HEK293 (cell line): Measurements from ENCODE around the gene TCF7L2.
A peak's percentile ranks its signal among the peaks of the same experiment; 100 is the strongest.

Experiments
- CTCF ChIA-PET: fragments of 350-600 bp; formaldehyde crosslinking; extraction: SDS; loops from one replicate; lab custom pipeline; 2021; ENCODE audit warnings: antibody characterized with exemption; lab: Yijun Ruan, JAX
- POLR2A ChIA-PET: fragments of 300-600 bp; formaldehyde crosslinking; extraction: SDS; loops from one replicate; lab custom pipeline; 2020; ENCODE audit warnings: antibody characterized with exemption, inconsistent platforms; lab: Yijun Ruan, JAX
- H3K27ac ChIP-seq: fragments of 200-500 bp; sonication (Bioruptor generic); 2 replicates; pipeline ENCODE4 v1.5.1; 2014; ENCODE audit warnings: low read depth, low read length, control low read depth, inconsistent platforms; ENCODE audit errors: extremely low read depth
- H3K36me3 ChIP-seq, 2 experiments: fragments of 200-500 bp in 1 of 2; sonication (Bioruptor generic) in 1 of 2; 1 replicate in 1 of 2; 2 replicates in 1 of 2; pipeline ENCODE4 v1.5.1; 2014 to 2017; ENCODE audit warnings: inconsistent platforms in 2 of 2, low read length in 2 of 2; ENCODE audit not compliant: control insufficient read depth in 2 of 2, insufficient read depth in 1 of 2
- H3K4me1 ChIP-seq: fragments of 200-500 bp; sonication (Bioruptor generic); 2 replicates; pipeline ENCODE4 v1.5.1; 2014; ENCODE audit warnings: mild to moderate bottlenecking, low read length, inconsistent platforms; ENCODE audit not compliant: control insufficient read depth, insufficient read depth
- H3K4me3 ChIP-seq: 2 replicates; pipeline ENCODE4 v1.5.1; 2011; ENCODE audit warnings: low read depth, mild to moderate bottlenecking, control low read depth, low read length, moderate library complexity
- H3K9me3 ChIP-seq: fragments of 200-500 bp; sonication (Bioruptor generic); 2 replicates; pipeline ENCODE4 v1.5.1; 2014; ENCODE audit warnings: low read depth, low read length, inconsistent platforms; ENCODE audit not compliant: control insufficient read depth, insufficient read depth
- BCL11A ChIP-seq: fragments of 450-650 bp; formaldehyde crosslinking; IDR thresholded peaks from 2 replicates; pipeline ENCODE4 v1.5.1; 2016; ENCODE audit warnings: low read depth, missing biosample characterization, missing genetic modification characterization
- BCL11B ChIP-seq: fragments of 450-650 bp; formaldehyde crosslinking; IDR thresholded peaks from 2 replicates; pipeline ENCODE4 v1.5.1; 2016; ENCODE audit warnings: low read depth, missing biosample characterization, missing genetic modification characterization
- GFI1B ChIP-seq: fragments of 450-650 bp; formaldehyde crosslinking; IDR thresholded peaks from 2 replicates; pipeline ENCODE4 v1.5.1; 2016; ENCODE audit warnings: missing biosample characterization, missing genetic modification characterization
- GLI2 ChIP-seq: fragments of 450-650 bp; formaldehyde crosslinking; IDR thresholded peaks from 2 replicates; pipeline ENCODE4; 2017; ENCODE audit warnings: missing biosample characterization, missing genetic modification characterization, low read depth, borderline replicate concordance
- KLF10 ChIP-seq: fragments of 450-650 bp; IDR thresholded peaks from 2 replicates; pipeline ENCODE4 v1.5.1; 2018; ENCODE audit warnings: missing biosample characterization, mild to moderate bottlenecking, missing genetic modification characterization
- KLF8 ChIP-seq: fragments of 450-650 bp; formaldehyde crosslinking; IDR thresholded peaks from 2 replicates; pipeline ENCODE4 v1.5.1; 2016; ENCODE audit warnings: missing biosample characterization, missing genetic modification characterization
- OSR2 ChIP-seq: fragments of 450-650 bp; formaldehyde crosslinking; IDR thresholded peaks from 2 replicates; pipeline ENCODE4 v1.5.1; 2016; ENCODE audit warnings: missing biosample characterization, missing genetic modification characterization
- SCRT1 ChIP-seq: fragments of 450-650 bp; formaldehyde crosslinking; IDR thresholded peaks from 2 replicates; pipeline ENCODE4 v1.5.1; 2016; ENCODE audit warnings: missing biosample characterization, missing genetic modification characterization, borderline replicate concordance
- SETDB1 ChIP-seq: IDR thresholded peaks from one replicate; pipeline ENCODE4 v1.6.1; 2017; ENCODE audit warnings: mild to moderate bottlenecking, low read length, moderate library complexity, mixed read lengths; ENCODE audit not compliant: insufficient read length
- SP3 ChIP-seq: fragments of 450-650 bp; formaldehyde crosslinking; IDR thresholded peaks from 2 replicates; pipeline ENCODE4 v1.5.1; 2016; ENCODE audit warnings: missing biosample characterization, missing genetic modification characterization
- ZBTB20 ChIP-seq: fragments of 450-650 bp; formaldehyde crosslinking; IDR thresholded peaks from 2 replicates; pipeline ENCODE4 v1.5.1; 2016; ENCODE audit warnings: missing biosample characterization, missing genetic modification characterization
- ZIC2 ChIP-seq: fragments of 450-650 bp; formaldehyde crosslinking; IDR thresholded peaks from 2 replicates; pipeline ENCODE4 v1.5.1; 2016; ENCODE audit warnings: missing biosample characterization, missing genetic modification characterization
- ZNF10 ChIP-seq: fragments of 450-650 bp; formaldehyde crosslinking; IDR thresholded peaks from 2 replicates; pipeline ENCODE4 v1.5.1; 2017; ENCODE audit warnings: missing biosample characterization, missing genetic modification characterization
- ZNF146 ChIP-seq: fragments of 450-650 bp; formaldehyde crosslinking; IDR thresholded peaks from 2 replicates; pipeline ENCODE4 v1.5.1; 2016; ENCODE audit warnings: missing biosample characterization, missing genetic modification characterization
- ZNF19 ChIP-seq: fragments of 450-650 bp; formaldehyde crosslinking; IDR thresholded peaks from 2 replicates; pipeline ENCODE4; 2016; ENCODE audit warnings: missing biosample characterization, missing genetic modification characterization, low read depth
- ZNF292 ChIP-seq: fragments of 450-650 bp; formaldehyde crosslinking; IDR thresholded peaks from 2 replicates; pipeline ENCODE4 v1.5.1; 2016; ENCODE audit warnings: low read depth, missing biosample characterization, missing genetic modification characterization, borderline replicate concordance
- ZNF324 ChIP-seq: fragments of 450-650 bp; formaldehyde crosslinking; IDR thresholded peaks from 2 replicates; pipeline ENCODE4 v1.5.1; 2016; ENCODE audit warnings: missing biosample characterization, missing genetic modification characterization
- ZNF394 ChIP-seq: fragments of 450-650 bp; formaldehyde crosslinking; IDR thresholded peaks from 2 replicates; pipeline ENCODE4 v1.5.1; 2016; ENCODE audit warnings: missing biosample characterization, missing genetic modification characterization, mild to moderate bottlenecking, moderate library complexity, borderline replicate concordance
- ZNF433 ChIP-seq: fragments of 450-650 bp; formaldehyde crosslinking; IDR thresholded peaks from 2 replicates; pipeline ENCODE4 v1.5.1; 2016; ENCODE audit warnings: missing biosample characterization, missing genetic modification characterization, low read depth
- ZNF548 ChIP-seq: fragments of 450-650 bp; formaldehyde crosslinking; IDR thresholded peaks from 2 replicates; pipeline ENCODE4 v1.5.1; 2016; ENCODE audit warnings: missing biosample characterization, missing genetic modification characterization
- ZNF560 ChIP-seq: fragments of 450-650 bp; formaldehyde crosslinking; IDR thresholded peaks from 2 replicates; pipeline ENCODE4 v1.5.1; 2017; ENCODE audit warnings: missing biosample characterization, missing genetic modification characterization, borderline replicate concordance
- ZNF596 ChIP-seq: fragments of 450-650 bp; IDR thresholded peaks from 2 replicates; pipeline ENCODE4 v1.5.0; 2018; ENCODE audit warnings: missing biosample characterization, mild to moderate bottlenecking, missing genetic modification characterization, moderate library complexity
- ZNF610 ChIP-seq: fragments of 450-650 bp; formaldehyde crosslinking; IDR thresholded peaks from 2 replicates; pipeline ENCODE4 v1.5.1; 2016; ENCODE audit warnings: missing biosample characterization, missing genetic modification characterization, borderline replicate concordance
- ZNF837 ChIP-seq: fragments of 450-650 bp; formaldehyde crosslinking; IDR thresholded peaks from 2 replicates; pipeline ENCODE4 v1.5.1; 2016; ENCODE audit warnings: missing biosample characterization, missing genetic modification characterization
- TF ChIP-seq, protein P1 (sequence below): fragments of 450-650 bp; formaldehyde crosslinking; IDR thresholded peaks from 2 replicates; pipeline ENCODE4 v1.5.1; 2016; ENCODE audit warnings: missing biosample characterization, missing genetic modification characterization
- TF ChIP-seq, protein P2 (sequence below): fragments of 450-650 bp; formaldehyde crosslinking; IDR thresholded peaks from 2 replicates; pipeline ENCODE4 v1.5.1; 2016; ENCODE audit warnings: missing biosample characterization, missing genetic modification characterization
- TF ChIP-seq, protein P3 (sequence below): fragments of 450-650 bp; formaldehyde crosslinking; IDR thresholded peaks from 2 replicates; pipeline ENCODE4 v1.5.1; 2017; ENCODE audit warnings: missing biosample characterization, missing genetic modification characterization
- TF ChIP-seq, protein P4 (sequence below): fragments of 450-650 bp; formaldehyde crosslinking; IDR thresholded peaks from 2 replicates; pipeline ENCODE4 v1.5.1; 2016; ENCODE audit warnings: missing biosample characterization, missing genetic modification characterization
- TF ChIP-seq, protein P5 (sequence below): fragments of 450-650 bp; formaldehyde crosslinking; conservative IDR thresholded peaks from 2 replicates; pipeline ENCODE4 v1.5.1; 2016; ENCODE audit warnings: low read depth, missing biosample characterization, missing genetic modification characterization

Gene TCF7L2

DNA sequence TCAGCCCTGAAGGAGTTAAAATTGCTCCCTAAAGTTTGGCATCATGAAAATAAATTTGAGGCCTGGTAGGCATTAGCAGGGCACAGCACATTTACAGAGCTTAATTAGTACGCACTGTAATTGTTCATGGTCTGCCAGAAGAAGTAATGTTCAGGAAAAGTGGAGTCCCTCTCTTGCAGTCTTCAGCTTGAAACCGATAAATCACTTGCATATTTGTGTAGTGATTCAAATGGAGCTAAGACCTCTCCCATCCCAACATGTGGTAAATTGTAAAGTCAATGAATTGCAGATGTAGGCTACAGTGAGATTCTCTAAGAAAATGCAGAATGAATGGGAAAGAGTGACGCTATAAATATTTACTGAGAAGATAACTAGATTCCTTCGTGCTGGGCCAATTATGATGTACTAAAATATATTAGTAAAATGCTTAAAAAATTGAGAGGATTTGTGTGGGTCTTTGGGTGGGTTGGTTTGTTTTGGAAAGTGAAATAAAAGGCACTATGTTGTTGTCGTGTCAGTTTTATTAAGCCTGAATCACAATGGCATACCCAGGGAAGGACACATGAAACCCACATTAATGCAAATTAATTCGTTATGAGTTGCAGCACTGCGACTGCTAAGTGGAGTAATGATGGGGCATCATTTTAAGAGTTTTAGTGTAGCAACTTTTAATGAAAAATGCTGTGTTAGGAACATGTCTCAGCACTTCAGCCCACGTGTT, 8.4 kb downstream of the TCF7L2 start:
- Histone ChIP-seq H3K4me1 (peaks cover 63% of the 10 kb centered on the region), H3K4me3 (no peak overlapping the region), H3K27ac (peak overlapping the region; percentile 83), H3K9me3 (no peaks in the 10 kb centered on the region), H3K36me3 (no peaks in the 10 kb centered on the region)
- CTCF ChIA-PET: interaction anchor here (0.6 to 1.9 kb wide), 6 partner anchors 19 to 683 kb away, joined by 3 to 7 read pairs (median 4); no protein-coding TSS in a partner anchor
- POLR2A ChIA-PET: interaction anchor here (2.4 kb wide), 1 partner anchor 8 kb away, joined by 11 read pairs; the partner anchor contains the start of gene TCF7L2
- no peak for TF ChIP-seq ZNF394 (tag by site-specific recombination)
- 0 out of 2 replicates have a peak, but pooled peaks have one; percentile 18 for TF ChIP-seq SP3 (tag by site-specific recombination)
- peak; percentile 45; the same call in 1 of the 2 replicates for TF ChIP-seq ZNF596 (tag by site-specific recombination)
- peak; percentile 48; the same call in 1 of the 2 replicates for TF ChIP-seq SCRT1 (tag by site-specific recombination)
- no peak for TF ChIP-seq ZNF292
- TF ChIP-seq KLF8 (tag by site-specific recombination): peak; percentile 57; the same call in 1 of the 2 replicates
- TF ChIP-seq ZNF433 (tag by site-specific recombination): no peak
- TF ChIP-seq, protein P1, sequence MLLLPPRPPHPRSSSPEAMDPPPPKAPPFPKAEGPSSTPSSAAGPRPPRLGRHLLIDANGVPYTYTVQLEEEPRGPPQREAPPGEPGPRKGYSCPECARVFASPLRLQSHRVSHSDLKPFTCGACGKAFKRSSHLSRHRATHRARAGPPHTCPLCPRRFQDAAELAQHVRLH (tag by site-specific recombination): peak; percentile 80
- TF ChIP-seq ZNF10 (tag by site-specific recombination): peak; percentile 9; the same call in 1 of the 2 replicates
- peak; percentile 73 for TF ChIP-seq ZIC2 (tag by site-specific recombination)
- TF ChIP-seq ZNF560 (tag by site-specific recombination): no peak
- TF ChIP-seq KLF10 (tag by site-specific recombination): peak; percentile 76
- TF ChIP-seq, protein P2, sequence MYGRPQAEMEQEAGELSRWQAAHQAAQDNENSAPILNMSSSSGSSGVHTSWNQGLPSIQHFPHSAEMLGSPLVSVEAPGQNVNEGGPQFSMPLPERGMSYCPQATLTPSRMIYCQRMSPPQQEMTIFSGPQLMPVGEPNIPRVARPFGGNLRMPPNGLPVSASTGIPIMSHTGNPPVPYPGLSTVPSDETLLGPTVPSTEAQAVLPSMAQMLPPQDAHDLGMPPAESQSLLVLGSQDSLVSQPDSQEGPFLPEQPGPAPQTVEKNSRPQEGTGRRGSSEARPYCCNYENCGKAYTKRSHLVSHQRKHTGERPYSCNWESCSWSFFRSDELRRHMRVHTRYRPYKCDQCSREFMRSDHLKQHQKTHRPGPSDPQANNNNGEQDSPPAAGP (tag by site-specific recombination): peak; percentile 95
- no peak for TF ChIP-seq ZNF146 (tag by site-specific recombination)
- TF ChIP-seq GLI2 (tag by site-specific recombination): peak; percentile 83
- TF ChIP-seq ZNF19 (tag by site-specific recombination): no peak
- no peak for TF ChIP-seq ZNF610 (tag by site-specific recombination)
- peak; percentile 52; the same call in 1 of the 2 replicates for TF ChIP-seq GFI1B (tag by site-specific recombination)
- TF ChIP-seq ZNF837 (tag by site-specific recombination): no peak
- peak; percentile 86; the same call in 1 of the 2 replicates for TF ChIP-seq BCL11A (tag by site-specific recombination)
- no peak for TF ChIP-seq ZBTB20 (tag by site-specific recombination)
- TF ChIP-seq OSR2 (tag by site-specific recombination): peak; percentile 52; the same call in 1 of the 2 replicates
- TF ChIP-seq BCL11B (tag by site-specific recombination): peak; percentile 12; the same call in 1 of the 2 replicates
- TF ChIP-seq, protein P3, sequence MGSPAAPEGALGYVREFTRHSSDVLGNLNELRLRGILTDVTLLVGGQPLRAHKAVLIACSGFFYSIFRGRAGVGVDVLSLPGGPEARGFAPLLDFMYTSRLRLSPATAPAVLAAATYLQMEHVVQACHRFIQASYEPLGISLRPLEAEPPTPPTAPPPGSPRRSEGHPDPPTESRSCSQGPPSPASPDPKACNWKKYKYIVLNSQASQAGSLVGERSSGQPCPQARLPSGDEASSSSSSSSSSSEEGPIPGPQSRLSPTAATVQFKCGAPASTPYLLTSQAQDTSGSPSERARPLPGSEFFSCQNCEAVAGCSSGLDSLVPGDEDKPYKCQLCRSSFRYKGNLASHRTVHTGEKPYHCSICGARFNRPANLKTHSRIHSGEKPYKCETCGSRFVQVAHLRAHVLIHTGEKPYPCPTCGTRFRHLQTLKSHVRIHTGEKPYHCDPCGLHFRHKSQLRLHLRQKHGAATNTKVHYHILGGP (tag by site-specific recombination): peak; percentile 27; the same call in 1 of the 2 replicates
- TF ChIP-seq, protein P4, sequence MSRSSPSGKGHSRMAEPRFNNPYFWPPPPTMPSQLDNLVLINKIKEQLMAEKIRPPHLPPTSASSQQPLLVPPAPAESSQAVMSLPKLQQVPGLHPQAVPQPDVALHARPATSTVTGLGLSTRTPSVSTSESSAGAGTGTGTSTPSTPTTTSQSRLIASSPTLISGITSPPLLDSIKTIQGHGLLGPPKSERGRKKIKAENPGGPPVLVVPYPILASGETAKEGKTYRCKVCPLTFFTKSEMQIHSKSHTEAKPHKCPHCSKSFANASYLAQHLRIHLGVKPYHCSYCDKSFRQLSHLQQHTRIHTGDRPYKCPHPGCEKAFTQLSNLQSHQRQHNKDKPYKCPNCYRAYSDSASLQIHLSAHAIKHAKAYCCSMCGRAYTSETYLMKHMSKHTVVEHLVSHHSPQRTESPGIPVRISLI (tag by site-specific recombination): no peak
- TF ChIP-seq SETDB1: no peak
- no peak for TF ChIP-seq ZNF548
- TF ChIP-seq, protein P5, sequence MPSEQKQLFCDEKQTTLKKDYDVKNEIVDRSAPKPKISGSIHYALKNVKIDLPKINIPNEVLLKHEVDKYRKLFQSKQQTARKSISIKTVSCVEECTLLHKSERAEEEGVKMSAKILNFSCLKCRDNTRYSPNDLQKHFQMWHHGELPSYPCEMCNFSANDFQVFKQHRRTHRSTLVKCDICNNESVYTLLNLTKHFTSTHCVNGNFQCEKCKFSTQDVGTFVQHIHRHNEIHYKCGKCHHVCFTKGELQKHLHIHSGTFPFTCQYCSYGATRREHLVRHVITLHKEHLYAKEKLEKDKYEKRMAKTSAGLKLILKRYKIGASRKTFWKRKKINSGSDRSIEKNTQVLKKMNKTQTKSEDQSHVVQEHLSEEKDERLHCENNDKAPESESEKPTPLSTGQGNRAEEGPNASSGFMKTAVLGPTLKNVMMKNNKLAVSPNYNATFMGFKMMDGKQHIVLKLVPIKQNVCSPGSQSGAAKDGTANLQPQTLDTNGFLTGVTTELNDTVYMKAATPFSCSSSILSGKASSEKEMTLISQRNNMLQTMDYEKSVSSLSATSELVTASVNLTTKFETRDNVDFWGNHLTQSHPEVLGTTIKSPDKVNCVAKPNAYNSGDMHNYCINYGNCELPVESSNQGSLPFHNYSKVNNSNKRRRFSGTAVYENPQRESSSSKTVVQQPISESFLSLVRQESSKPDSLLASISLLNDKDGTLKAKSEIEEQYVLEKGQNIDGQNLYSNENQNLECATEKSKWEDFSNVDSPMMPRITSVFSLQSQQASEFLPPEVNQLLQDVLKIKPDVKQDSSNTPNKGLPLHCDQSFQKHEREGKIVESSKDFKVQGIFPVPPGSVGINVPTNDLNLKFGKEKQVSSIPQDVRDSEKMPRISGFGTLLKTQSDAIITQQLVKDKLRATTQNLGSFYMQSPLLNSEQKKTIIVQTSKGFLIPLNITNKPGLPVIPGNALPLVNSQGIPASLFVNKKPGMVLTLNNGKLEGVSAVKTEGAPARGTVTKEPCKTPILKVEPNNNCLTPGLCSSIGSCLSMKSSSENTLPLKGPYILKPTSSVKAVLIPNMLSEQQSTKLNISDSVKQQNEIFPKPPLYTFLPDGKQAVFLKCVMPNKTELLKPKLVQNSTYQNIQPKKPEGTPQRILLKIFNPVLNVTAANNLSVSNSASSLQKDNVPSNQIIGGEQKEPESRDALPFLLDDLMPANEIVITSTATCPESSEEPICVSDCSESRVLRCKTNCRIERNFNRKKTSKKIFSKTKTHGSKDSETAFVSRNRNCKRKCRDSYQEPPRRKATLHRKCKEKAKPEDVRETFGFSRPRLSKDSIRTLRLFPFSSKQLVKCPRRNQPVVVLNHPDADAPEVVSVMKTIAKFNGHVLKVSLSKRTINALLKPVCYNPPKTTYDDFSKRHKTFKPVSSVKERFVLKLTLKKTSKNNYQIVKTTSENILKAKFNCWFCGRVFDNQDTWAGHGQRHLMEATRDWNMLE (tag by site-specific recombination): no peak
- TF ChIP-seq ZNF324 (tag by site-specific recombination): peak; percentile 32; the same call in 1 of the 2 replicates
